SK-N-SH (cell line): Measurements from ENCODE around the gene CELA3A. TPM values are rescaled to one million over a fixed set of nuclear protein-coding genes. Genes with fewer than 3 reads are reported as not detected.

ENCODE experiments used
- CTCF ChIA-PET: fragments of 300-600, 350-600 bp; formaldehyde crosslinking; extraction: SDS; loops from one replicate; lab custom pipeline; 2021; lab: Yijun Ruan, JAX
- POLR2A ChIA-PET: fragments of 350-600 bp; sonication (Branson Sonifier 250); formaldehyde crosslinking; extraction: SDS; loops from one replicate; lab custom pipeline; 2020; ENCODE audit warnings: antibody characterized with exemption, inconsistent platforms; lab: Yijun Ruan, JAX
- DNase-seq: peaks from one replicate; pipeline ENCODE4 v3.0.0; 2012
- H2AFZ ChIP-seq: fragments of 200-600 bp; sonication (generic); 2 replicates; pipeline ENCODE4 v1.8.1; 2016; ENCODE audit warnings: antibody characterized with exemption, mild to moderate bottlenecking, low read depth
- H3F3A ChIP-seq: fragments of 200-600 bp; sonication (generic); replicated peaks from 2 replicates; pipeline ENCODE3; 2016; ENCODE audit warnings: antibody characterized with exemption, mild to moderate bottlenecking; ENCODE audit not compliant: insufficient read depth
- H3K27ac ChIP-seq, 2 experiments: fragments of 200-500 bp in 1 of 2; fragments of 200-600 bp in 1 of 2; sonication (Bioruptor generic) in 1 of 2; sonication (generic), shearing (Covaris generic) in 1 of 2; 2 replicates each; pipeline versions ENCODE4 v1.5.1 to v1.6.1; 2014 to 2016; ENCODE audit warnings: low read depth in 2 of 2, inconsistent platforms in 1 of 2, low read length in 1 of 2, mild to moderate bottlenecking in 1 of 2, mixed read lengths in 1 of 2
- H3K27me3 ChIP-seq: fragments of 200-600 bp; sonication (generic), shearing (Covaris generic); 2 replicates; pipeline ENCODE4 v1.6.1; 2016; ENCODE audit warnings: mixed run types; ENCODE audit not compliant: insufficient read depth
- H3K36me3 ChIP-seq, 2 experiments: fragments of 200-500 bp in 1 of 2; fragments of 200-600 bp in 1 of 2; sonication (Bioruptor generic) in 1 of 2; sonication (generic) in 1 of 2; replicated peaks in 1 of 2; 2 replicates each; pipeline versions ENCODE3 to v1.5.1; 2014 to 2016; ENCODE audit warnings: low read length in 1 of 2, mild to moderate bottlenecking in 1 of 2; ENCODE audit not compliant: insufficient read depth in 2 of 2, control insufficient read depth in 1 of 2
- H3K4me1 ChIP-seq, 2 experiments: fragments of 200-500 bp in 1 of 2; fragments of 200-600 bp in 1 of 2; sonication (Bioruptor generic) in 1 of 2; sonication (generic), shearing (Covaris generic) in 1 of 2; 2 replicates each; pipeline versions ENCODE4 v1.5.1 to v1.6.1; 2014 to 2016; ENCODE audit warnings: low read depth in 1 of 2, low read length in 1 of 2, mixed run types in 1 of 2; ENCODE audit not compliant: insufficient read depth in 2 of 2, control insufficient read depth in 1 of 2
- H3K4me2 ChIP-seq: fragments of 200-600 bp; sonication (generic), shearing (Covaris generic); 2 replicates; pipeline ENCODE4 v1.6.1; 2017; ENCODE audit warnings: mixed run types
- H3K4me3 ChIP-seq, 2 experiments: fragments of 200-500 bp in 1 of 2; fragments of 200-600 bp in 1 of 2; sonication (Bioruptor generic) in 1 of 2; sonication (generic), shearing (Covaris generic) in 1 of 2; 2 replicates each; pipeline versions ENCODE4 v1.5.1 to v1.8.1; 2014 to 2016; ENCODE audit warnings: low read depth in 2 of 2, inconsistent platforms in 1 of 2, low read length in 1 of 2, mild to moderate bottlenecking in 1 of 2, mixed read lengths in 1 of 2, moderate library complexity in 1 of 2
- H3K79me2 ChIP-seq: fragments of 200-600 bp; sonication (generic); 2 replicates; pipeline ENCODE4 v1.8.1; 2017; ENCODE audit warnings: mild to moderate bottlenecking; ENCODE audit not compliant: insufficient read depth
- H3K9ac ChIP-seq: fragments of 200-600 bp; sonication (generic); 2 replicates; pipeline ENCODE4 v1.6.1; 2017; ENCODE audit warnings: mixed run types
- H3K9me2 ChIP-seq: fragments of 200-600 bp; sonication (generic); 2 replicates; pipeline ENCODE4 v1.6.1; 2017; ENCODE audit warnings: mixed run types
- H3K9me3 ChIP-seq: fragments of 200-600 bp; sonication (generic); 2 replicates; pipeline ENCODE4 v1.6.1; 2017; ENCODE audit warnings: mixed run types, mild to moderate bottlenecking, moderate library complexity
- H4K20me1 ChIP-seq: fragments of 200-600 bp; sonication (generic); 2 replicates; pipeline ENCODE4 v1.6.1; 2017; ENCODE audit warnings: mild to moderate bottlenecking, mixed run types; ENCODE audit not compliant: insufficient read depth
- EP300 ChIP-seq, 2 experiments: IDR thresholded peaks; 2 replicates each; pipeline versions ENCODE4 v1.4.0 to v1.6.1; 2012; ENCODE audit warnings: borderline replicate concordance in 1 of 2, low read depth in 1 of 2, low read length in 1 of 2
- EZH2phosphoT487 ChIP-seq: fragments of 200-600 bp; sonication (generic); IDR thresholded peaks from 2 replicates; pipeline ENCODE4 v1.6.1; 2017; ENCODE audit warnings: low read depth, mixed run types, mild to moderate bottlenecking, antibody characterized with exemption, moderate library complexity, borderline replicate concordance
- FOXJ3 ChIP-seq: sonication (generic); formaldehyde crosslinking; IDR thresholded peaks from 2 replicates; pipeline ENCODE4 v1.5.1; 2020; ENCODE audit warnings: mild to moderate bottlenecking, missing genetic modification reagents
- GABPA ChIP-seq: IDR thresholded peaks from 2 replicates; pipeline ENCODE4 v1.4.0; 2012; ENCODE audit warnings: low read depth, mild to moderate bottlenecking
- MXI1 ChIP-seq: IDR thresholded peaks from 2 replicates; pipeline ENCODE4 v1.6.1; 2012; ENCODE audit warnings: mild to moderate bottlenecking, low read depth, low read length, improper control_type of control experiment
- YY1 ChIP-seq: IDR thresholded peaks from 2 replicates; pipeline ENCODE4 v1.4.0; 2012; ENCODE audit warnings: low read depth, mild to moderate bottlenecking
- WGBS: methylation state at CpG from one replicate; pipeline ENCODE4 v1.1.6; 2017; ENCODE audit warnings: low lambda C conversion rate; 5-methylcytosine and 5-hydroxymethylcytosine counted together
- polyA plus RNA-seq, 3 experiments: library from polyadenylated mRNA; depleted of rRNA; stranded (reverse); fragments of >200 nt; gene quantifications; 2 replicates each; pipeline ENCODE4 v1.2.3, GENCODE V29; 2012
- TF ChIP-seq, protein P1 (sequence below): fragments of 200-600 bp; sonication (generic); IDR thresholded peaks from 2 replicates; pipeline ENCODE4 v1.6.1; 2017; ENCODE audit warnings: antibody characterized with exemption, mild to moderate bottlenecking, moderate library complexity
- TF ChIP-seq, protein P2 (sequence below): IDR thresholded peaks from 2 replicates; pipeline ENCODE4 v1.6.1; 2012; ENCODE audit warnings: mild to moderate bottlenecking, low read depth, low read length, moderate library complexity
- TF ChIP-seq, protein P3 (sequence below): fragments of 150-350 bp; IDR thresholded peaks from 2 replicates; pipeline ENCODE4 v1.6.1; 2017; ENCODE audit warnings: antibody characterized with exemption, low read length, low read depth, borderline replicate concordance

The CELA3A gene
- not detected in 2 replicates for polyA plus RNA-seq (2012; rRNA removed)
- not detected in 2 replicates for polyA plus RNA-seq (2012; cell fraction: cytosol; rRNA removed)
- polyA plus RNA-seq (2012; cell fraction: nucleus; rRNA removed): not detected in 2 replicates

- H3K4me2 ChIP-seq: no peak within 1 kb of the TSS
- no peaks in the 10 kb centered on the region for H3K36me3 ChIP-seq
- H3K79me2 ChIP-seq: no peaks in the 10 kb centered on the region
- H3K4me3 ChIP-seq: no peak within 1 kb of the TSS
- WGBS: 71% methylated on average over 5 of the region's 5 CpGs
- TF ChIP-seq YY1: no peak
- no peak for TF ChIP-seq MXI1
- TF ChIP-seq, protein P1, sequence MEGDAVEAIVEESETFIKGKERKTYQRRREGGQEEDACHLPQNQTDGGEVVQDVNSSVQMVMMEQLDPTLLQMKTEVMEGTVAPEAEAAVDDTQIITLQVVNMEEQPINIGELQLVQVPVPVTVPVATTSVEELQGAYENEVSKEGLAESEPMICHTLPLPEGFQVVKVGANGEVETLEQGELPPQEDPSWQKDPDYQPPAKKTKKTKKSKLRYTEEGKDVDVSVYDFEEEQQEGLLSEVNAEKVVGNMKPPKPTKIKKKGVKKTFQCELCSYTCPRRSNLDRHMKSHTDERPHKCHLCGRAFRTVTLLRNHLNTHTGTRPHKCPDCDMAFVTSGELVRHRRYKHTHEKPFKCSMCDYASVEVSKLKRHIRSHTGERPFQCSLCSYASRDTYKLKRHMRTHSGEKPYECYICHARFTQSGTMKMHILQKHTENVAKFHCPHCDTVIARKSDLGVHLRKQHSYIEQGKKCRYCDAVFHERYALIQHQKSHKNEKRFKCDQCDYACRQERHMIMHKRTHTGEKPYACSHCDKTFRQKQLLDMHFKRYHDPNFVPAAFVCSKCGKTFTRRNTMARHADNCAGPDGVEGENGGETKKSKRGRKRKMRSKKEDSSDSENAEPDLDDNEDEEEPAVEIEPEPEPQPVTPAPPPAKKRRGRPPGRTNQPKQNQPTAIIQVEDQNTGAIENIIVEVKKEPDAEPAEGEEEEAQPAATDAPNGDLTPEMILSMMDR: no peak
- TF ChIP-seq, protein P2, sequence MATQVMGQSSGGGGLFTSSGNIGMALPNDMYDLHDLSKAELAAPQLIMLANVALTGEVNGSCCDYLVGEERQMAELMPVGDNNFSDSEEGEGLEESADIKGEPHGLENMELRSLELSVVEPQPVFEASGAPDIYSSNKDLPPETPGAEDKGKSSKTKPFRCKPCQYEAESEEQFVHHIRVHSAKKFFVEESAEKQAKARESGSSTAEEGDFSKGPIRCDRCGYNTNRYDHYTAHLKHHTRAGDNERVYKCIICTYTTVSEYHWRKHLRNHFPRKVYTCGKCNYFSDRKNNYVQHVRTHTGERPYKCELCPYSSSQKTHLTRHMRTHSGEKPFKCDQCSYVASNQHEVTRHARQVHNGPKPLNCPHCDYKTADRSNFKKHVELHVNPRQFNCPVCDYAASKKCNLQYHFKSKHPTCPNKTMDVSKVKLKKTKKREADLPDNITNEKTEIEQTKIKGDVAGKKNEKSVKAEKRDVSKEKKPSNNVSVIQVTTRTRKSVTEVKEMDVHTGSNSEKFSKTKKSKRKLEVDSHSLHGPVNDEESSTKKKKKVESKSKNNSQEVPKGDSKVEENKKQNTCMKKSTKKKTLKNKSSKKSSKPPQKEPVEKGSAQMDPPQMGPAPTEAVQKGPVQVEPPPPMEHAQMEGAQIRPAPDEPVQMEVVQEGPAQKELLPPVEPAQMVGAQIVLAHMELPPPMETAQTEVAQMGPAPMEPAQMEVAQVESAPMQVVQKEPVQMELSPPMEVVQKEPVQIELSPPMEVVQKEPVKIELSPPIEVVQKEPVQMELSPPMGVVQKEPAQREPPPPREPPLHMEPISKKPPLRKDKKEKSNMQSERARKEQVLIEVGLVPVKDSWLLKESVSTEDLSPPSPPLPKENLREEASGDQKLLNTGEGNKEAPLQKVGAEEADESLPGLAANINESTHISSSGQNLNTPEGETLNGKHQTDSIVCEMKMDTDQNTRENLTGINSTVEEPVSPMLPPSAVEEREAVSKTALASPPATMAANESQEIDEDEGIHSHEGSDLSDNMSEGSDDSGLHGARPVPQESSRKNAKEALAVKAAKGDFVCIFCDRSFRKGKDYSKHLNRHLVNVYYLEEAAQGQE: no peak
- TF ChIP-seq EP300 (IDR thresholded peaks at IDR 0.05; ENCODE audit: borderline replicate concordance in 1 of 2, low read depth in 1 of 2, low read length in 1 of 2): no peak
- no peak for TF ChIP-seq GABPA
- no peak for TF ChIP-seq FOXJ3 (CRISPR knock-in tag)
- TF ChIP-seq, protein P3, sequence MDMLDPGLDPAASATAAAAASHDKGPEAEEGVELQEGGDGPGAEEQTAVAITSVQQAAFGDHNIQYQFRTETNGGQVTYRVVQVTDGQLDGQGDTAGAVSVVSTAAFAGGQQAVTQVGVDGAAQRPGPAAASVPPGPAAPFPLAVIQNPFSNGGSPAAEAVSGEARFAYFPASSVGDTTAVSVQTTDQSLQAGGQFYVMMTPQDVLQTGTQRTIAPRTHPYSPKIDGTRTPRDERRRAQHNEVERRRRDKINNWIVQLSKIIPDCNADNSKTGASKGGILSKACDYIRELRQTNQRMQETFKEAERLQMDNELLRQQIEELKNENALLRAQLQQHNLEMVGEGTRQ: no peak
- no peak for TF ChIP-seq EZH2phosphoT487
- no peaks in the 10 kb centered on the region for H3K9me3 ChIP-seq
- no peak within 1 kb of the TSS for H3K9ac ChIP-seq
- no peak for DNase-seq
- CTCF ChIA-PET: interaction anchor here (1.2 kb wide), 1 partner anchor 23 kb away, joined by 3 read pairs; no protein-coding TSS in a partner anchor
- POLR2A ChIA-PET: no interaction called here
- H3K9me2 ChIP-seq: no peaks in the 10 kb centered on the region
- no peak within 1 kb of the TSS for H2AFZ ChIP-seq
- H4K20me1 ChIP-seq: no peaks in the 10 kb centered on the region
- H3K4me1 ChIP-seq: no peaks in the 10 kb centered on the region
- H3K27me3 ChIP-seq: no peaks in the 10 kb centered on the region; the same call in 1 of the 2 replicates
- H3F3A ChIP-seq: no peaks in the 10 kb centered on the region
- no peak within 1 kb of the TSS for H3K27ac ChIP-seq
These were observed at the start of gene CELA3A for GRCh38 chr1:22001409-22001808. TSS of gene CELA3A (plus strand) at chr1:22001657. CDS start at chr1:22001675, 18 bp downstream.
